Heart right ventricle (tissue), 16 donors: Measurements from ENCODE around the gene OR10K1. TPM values are rescaled to one million over a fixed set of nuclear protein-coding genes. Genes with fewer than 3 reads are reported as not detected.

Experiments used
- ATAC-seq, 8 donors: fragments of 200-7000 bp; cut with Tn5 transposase; one replicate each; pipeline ENCODE4 v1.9.1; 2020; ENCODE audit warnings: mild to moderate bottlenecking in 8 of 8, moderate library complexity in 8 of 8, moderate number of reproducible peaks in 1 of 8
- DNase-seq, 2 donors: peaks; one replicate each; pipeline ENCODE4 v3.0.0-alpha.2; 2020
- H3K27ac ChIP-seq, 10 donors: fragments of 200-600 bp; sonication (generic) in 2 of 10; one replicate each; pipeline versions ENCODE4 v1.5.0 to v1.8.0; 2020 to 2022; ENCODE audit warnings: mild to moderate bottlenecking in 3 of 10
- H3K27me3 ChIP-seq, 7 donors: fragments of 200-600 bp; one replicate each; pipeline ENCODE4 v1.8.0; 2021 to 2022; ENCODE audit warnings: mild to moderate bottlenecking in 2 of 7
- H3K36me3 ChIP-seq, 9 donors: fragments of 200-600 bp; sonication (generic) in 1 of 9; one replicate each; pipeline versions ENCODE4 v1.5.0 to v1.8.0; 2020 to 2022; ENCODE audit warnings: mild to moderate bottlenecking in 2 of 9
- H3K4me1 ChIP-seq, 9 donors: fragments of 200-600 bp; sonication (generic) in 1 of 9; one replicate each; pipeline versions ENCODE4 v1.5.0 to v1.8.0; 2020 to 2022; ENCODE audit warnings: mild to moderate bottlenecking in 4 of 9
- H3K4me3 ChIP-seq, 10 donors: fragments of 200-600 bp; sonication (generic) in 2 of 10; one replicate each; pipeline versions ENCODE4 v1.5.0 to v1.8.0; 2020 to 2022; ENCODE audit warnings: mild to moderate bottlenecking in 7 of 10, moderate library complexity in 2 of 10
- H3K9me3 ChIP-seq, 11 donors: fragments of 200-600 bp in 10 of 11; sonication (generic) in 2 of 11; one replicate each; pipeline versions ENCODE4 v1.5.0 to v1.8.0; 2013 to 2022; ENCODE audit warnings: mild to moderate bottlenecking in 2 of 11, control low read depth in 1 of 11, moderate library complexity in 1 of 11
- WGBS, 2 donors: extraction: QIAGEN DNeasy Blood & Tissue Kit; methylation state at CpG; one replicate each; pipeline ENCODE4 v1.1.7; 2013; ENCODE audit warnings: inconsistent platforms in 1 of 2; 5-methylcytosine and 5-hydroxymethylcytosine counted together
- intact Hi-C, 10 donors: fragments of 100-400 bp; cut with DNase I; formaldehyde crosslinking; loops; one replicate each; pipeline versions ENCODE4 v1.11.1 to v1.14.2; 2022
- long read RNA-seq, 3 donors: library from polyadenylated mRNA; unstranded; transcript quantifications; one replicate each; pipeline ENCODE4 v2.0.0, GENCODE V29; 2020 to 2021
- polyA plus RNA-seq, 2 donors: library from polyadenylated mRNA; stranded (reverse); fragments of 200-250 nt; gene quantifications; one replicate each; pipeline ENCODE4 v1.2.3, GENCODE V29; 2013
- total RNA-seq, 10 donors: library from RNA; stranded (reverse); fragmentation: NEBNext Ultra II Directional in 3 of 10; extraction: Animal tissue kit (Norgen Biotek cat#: 25700) in 3 of 10; gene quantifications; one replicate each; pipeline versions ENCODE4 v1.2.1 to v1.2.4, GENCODE V29; 2021 to 2023
- TF ChIP-seq, protein P1 (sequence below), 9 donors: fragments of 200-600 bp; sonication (generic) in 2 of 9; IDR thresholded peaks; one replicate each; pipeline versions ENCODE4 v1.5.0 to v1.8.0; 2021 to 2022; ENCODE audit warnings: antibody characterized with exemption in 9 of 9, mild to moderate bottlenecking in 5 of 9, moderate library complexity in 1 of 9
- donor health status: Arrhythmogenic right ventricular cardiomyopathy.
- donor health status: ischemic (EF 13 %, LVEDD 7.1; RV severe dilation, severe dysfunction).
- donor health status: healthy with polysubstance abuse.
- donor health status: DM: no; HTN: yes; CAD: no.
- donor health status: DM: no; HTN: no; CAD: no.
- donor health status: ischemic (EF 25% LVEDD 6.9; RV normal size, moderate dysfunction).
- donor health status: ischemic (EF 25% LVEDD 5.7; RV mildly dilated, moderate dysfunction).
- donor health status: healthy.
- donor health status: DM: yes; HTN: yes; CAD: no.
- donor health status: Ischemic cardiomyopathy.
- donor health status: ischemic (EF 35%, LVEDD 5.7; RV mildly dilated, moderate dysfunction).
- donor health status: nonischemic (EF 11% LVEDD 7.7; RV severe dilation, severe dysfunction).
- donor health status: DM: yes; HTN: yes; CAD: no.
- donor health status: PGD.
- donor health status: ischemic (EF 29% LVEDD 5.4; RV normal size, mild dysfunction).
- donor health status: nonischemic (EF 23%, LVEDD 6.1; RV moderate dilation, normal function).

Gene OR10K1, protein sequence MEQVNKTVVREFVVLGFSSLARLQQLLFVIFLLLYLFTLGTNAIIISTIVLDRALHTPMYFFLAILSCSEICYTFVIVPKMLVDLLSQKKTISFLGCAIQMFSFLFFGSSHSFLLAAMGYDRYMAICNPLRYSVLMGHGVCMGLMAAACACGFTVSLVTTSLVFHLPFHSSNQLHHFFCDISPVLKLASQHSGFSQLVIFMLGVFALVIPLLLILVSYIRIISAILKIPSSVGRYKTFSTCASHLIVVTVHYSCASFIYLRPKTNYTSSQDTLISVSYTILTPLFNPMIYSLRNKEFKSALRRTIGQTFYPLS
- not detected for total RNA-seq
- not detected for polyA plus RNA-seq
- long read RNA-seq, donor 1: 0 reads
- long read RNA-seq, donor 2: 0 reads
- long read RNA-seq, donor 3: 0 reads

DNA sequence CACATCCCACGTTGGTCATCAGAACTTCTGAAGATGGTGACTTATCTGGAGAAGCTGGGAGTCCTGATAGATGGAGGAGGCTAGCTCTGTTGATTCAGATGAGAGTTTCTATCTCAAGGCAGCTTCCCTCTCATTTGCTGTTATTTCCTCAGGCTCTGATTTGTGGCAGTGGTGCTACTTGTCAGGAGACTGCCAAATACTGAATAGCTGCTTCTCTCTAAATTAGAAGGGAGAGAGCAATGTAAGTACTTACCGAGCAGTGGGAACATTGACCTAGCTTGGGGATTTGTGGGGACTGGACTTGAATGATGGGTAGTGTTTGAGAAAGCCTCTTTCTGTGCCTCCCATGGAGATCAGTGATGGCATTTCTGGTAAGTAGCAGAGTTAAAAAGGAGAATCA, at the start of gene OR10K1:
Gene OR10K1, plus strand, starts transcription at position 301 of the 400 bp plus-strand sequence. CDS start 3,728 bp downstream, outside the sequence.
- Histone ChIP-seq H3K9me3 (no peaks in the 10 kb centered on the region), H3K36me3 (no peaks in the 10 kb centered on the region), H3K27ac (no peak within 1 kb of the TSS), H3K4me3 (no peak within 1 kb of the TSS), H3K4me1 (no peaks in the 10 kb centered on the region), H3K27me3 (peaks cover 0 to 4% (median 0%) of the 10 kb centered on the region in 7 donors)
- WGBS, 2 donors: 64 to 82% methylated on average over 2 of the region's 2 CpGs
- TF ChIP-seq, protein P1, sequence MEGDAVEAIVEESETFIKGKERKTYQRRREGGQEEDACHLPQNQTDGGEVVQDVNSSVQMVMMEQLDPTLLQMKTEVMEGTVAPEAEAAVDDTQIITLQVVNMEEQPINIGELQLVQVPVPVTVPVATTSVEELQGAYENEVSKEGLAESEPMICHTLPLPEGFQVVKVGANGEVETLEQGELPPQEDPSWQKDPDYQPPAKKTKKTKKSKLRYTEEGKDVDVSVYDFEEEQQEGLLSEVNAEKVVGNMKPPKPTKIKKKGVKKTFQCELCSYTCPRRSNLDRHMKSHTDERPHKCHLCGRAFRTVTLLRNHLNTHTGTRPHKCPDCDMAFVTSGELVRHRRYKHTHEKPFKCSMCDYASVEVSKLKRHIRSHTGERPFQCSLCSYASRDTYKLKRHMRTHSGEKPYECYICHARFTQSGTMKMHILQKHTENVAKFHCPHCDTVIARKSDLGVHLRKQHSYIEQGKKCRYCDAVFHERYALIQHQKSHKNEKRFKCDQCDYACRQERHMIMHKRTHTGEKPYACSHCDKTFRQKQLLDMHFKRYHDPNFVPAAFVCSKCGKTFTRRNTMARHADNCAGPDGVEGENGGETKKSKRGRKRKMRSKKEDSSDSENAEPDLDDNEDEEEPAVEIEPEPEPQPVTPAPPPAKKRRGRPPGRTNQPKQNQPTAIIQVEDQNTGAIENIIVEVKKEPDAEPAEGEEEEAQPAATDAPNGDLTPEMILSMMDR (IDR thresholded peaks at IDR 0.05): no peak
- DNase-seq: no peak
- intact Hi-C loops: no loop called here
- no peak for ATAC-seq

DNA sequence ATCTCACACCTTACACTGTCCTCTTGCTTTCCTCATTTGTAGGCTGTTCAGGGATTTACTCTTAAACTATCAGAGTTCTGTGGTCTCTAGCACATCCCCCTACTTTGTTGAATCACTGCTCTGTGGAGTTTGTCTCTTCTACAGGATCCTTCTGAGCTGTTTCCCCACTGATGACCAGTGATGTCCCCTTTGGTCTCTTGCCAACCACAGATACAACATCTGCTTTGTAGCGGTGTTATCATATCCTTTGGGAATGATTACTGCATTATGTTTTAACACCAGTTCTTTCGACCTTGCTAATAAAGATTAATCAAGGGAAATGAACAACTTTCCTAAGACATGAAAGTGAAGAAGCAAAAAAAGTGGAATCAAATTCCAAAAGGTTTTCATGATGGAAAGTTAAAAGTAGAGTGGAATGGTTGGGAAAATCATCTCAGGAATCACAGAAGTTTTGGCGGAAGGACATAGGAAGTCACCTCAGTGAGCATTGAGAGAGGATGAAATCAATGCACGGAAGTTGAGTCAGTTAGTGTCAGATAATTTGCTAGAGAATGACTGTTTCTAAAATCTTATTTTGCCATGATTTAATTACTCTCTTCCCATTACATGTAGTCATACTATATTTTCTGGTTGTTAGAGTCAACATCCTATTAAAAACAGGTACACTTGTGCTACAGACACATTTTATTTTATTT, 46.8 kb upstream of the OR10K1 start:
- no peaks in the 10 kb centered on the region for H3K9me3 ChIP-seq
- WGBS, 2 donors: 63 to 74% methylated on average over 4 of the region's 4 CpGs
- H3K27ac ChIP-seq: no peak overlapping the region
- no peak overlapping the region for H3K4me3 ChIP-seq
- no peaks in the 10 kb centered on the region for H3K4me1 ChIP-seq
- no peaks in the 10 kb centered on the region for H3K27me3 ChIP-seq
- no peak for DNase-seq
- no peak for ATAC-seq
- TF ChIP-seq, protein P1 (IDR thresholded peaks at IDR 0.05): no peak
- intact Hi-C loops: no loop called here
- H3K36me3 ChIP-seq: no peaks in the 10 kb centered on the region

DNA sequence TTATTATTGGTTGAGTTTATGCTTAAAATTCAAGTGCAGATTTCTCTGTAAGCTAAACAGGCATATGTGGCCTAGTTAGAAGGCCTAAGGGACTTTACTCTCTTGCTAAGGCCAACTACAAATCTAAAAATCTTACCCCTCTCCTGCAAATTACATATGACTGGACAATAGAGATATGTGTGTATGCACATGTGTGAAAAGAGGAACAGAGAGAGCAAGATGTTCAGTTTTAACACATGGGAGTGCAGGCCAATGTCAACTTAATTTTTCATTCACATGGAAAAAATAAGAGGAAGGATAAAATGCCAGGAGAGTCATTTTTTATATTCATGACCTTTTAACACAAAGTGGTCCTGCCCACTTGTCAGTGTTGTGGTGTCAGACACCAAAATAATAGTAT, 44.0 kb upstream of the OR10K1 start:
- intact Hi-C loops: no loop called here
- DNase-seq (no peak), ATAC-seq (no peak)
- TF ChIP-seq, protein P1 (IDR thresholded peaks at IDR 0.05): no peak
- Histone ChIP-seq H3K36me3 (no peaks in the 10 kb centered on the region), H3K9me3 (no peaks in the 10 kb centered on the region), H3K4me3 (no peak overlapping the region), H3K27me3 (no peaks in the 10 kb centered on the region), H3K4me1 (no peaks in the 10 kb centered on the region), H3K27ac (no peak overlapping the region)

DNA sequence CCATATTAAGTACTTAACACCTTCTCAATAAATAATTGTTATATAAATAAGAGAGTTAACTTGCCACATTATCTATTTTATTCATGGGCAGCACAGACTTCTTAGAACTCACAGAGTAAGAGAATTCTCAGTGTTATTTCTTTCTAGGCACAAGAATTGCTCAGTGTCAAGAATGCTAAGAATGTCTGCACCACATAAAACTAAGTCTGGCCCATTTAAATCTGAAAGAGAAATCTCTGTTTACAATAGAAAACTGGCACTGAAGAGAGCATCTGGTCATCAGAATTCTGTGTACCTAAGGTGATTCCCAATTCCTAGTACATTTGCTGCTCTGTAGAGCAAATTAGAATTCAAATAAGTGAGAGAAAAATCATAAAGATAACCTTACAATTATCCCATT, 39.4 kb upstream of the OR10K1 start:
- H3K9me3 ChIP-seq: peaks cover 0 to 5% (median 0%) of the 10 kb centered on the region in 11 donors
- H3K27ac ChIP-seq: no peak overlapping the region
- no peaks in the 10 kb centered on the region for H3K27me3 ChIP-seq
- ATAC-seq (no peak), DNase-seq (no peak)
- H3K4me1 ChIP-seq: no peaks in the 10 kb centered on the region
- H3K36me3 ChIP-seq: no peaks in the 10 kb centered on the region
- intact Hi-C loops: no loop called here
- TF ChIP-seq, protein P1 (IDR thresholded peaks at IDR 0.05): no peak
- H3K4me3 ChIP-seq: no peak overlapping the region
